ENCODE data around the gene XRN2.

Gene XRN2

DNA sequence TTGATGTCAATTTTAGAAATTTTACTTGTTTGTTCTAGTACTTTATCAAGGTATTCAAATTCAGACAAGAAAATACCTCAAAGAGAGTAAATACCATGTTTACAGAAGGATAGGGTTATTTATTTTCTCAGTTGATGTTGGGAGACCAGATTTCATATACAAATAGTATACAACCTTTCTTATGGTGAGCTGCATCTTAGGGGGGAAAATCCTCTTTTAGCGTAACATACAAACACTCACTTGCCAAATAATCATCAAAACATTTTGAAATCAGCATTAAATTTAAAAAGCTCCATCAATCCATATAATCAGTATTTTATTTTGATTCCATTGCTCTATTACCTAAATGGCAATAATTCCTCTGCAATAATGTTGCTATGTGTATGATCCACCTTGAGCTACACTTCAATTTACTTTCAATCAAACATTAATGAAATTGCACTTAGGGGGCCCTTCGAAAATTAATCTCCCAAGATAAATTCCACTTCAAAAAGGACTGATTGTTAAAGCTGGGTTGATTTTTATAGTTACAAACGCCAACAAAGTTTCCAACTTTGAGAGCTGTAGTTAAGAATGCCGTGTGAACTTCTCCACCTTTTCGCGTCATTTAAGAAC lies 92.0 kb downstream of the XRN2 start:
- no peak overlapping the region for H3K4me2 ChIP-seq (ENCODE audit: insufficient read depth, low read length, poor library complexity, severe bottlenecking)
- DNase-seq (ENCODE audit: low spot score): no peak
- no peak overlapping the region for H3K9ac ChIP-seq (ENCODE audit: low read depth, low read length, poor library complexity)
- no peak overlapping the region for H2BK15ac ChIP-seq (ENCODE audit: low read length)
- peaks cover 0 to 3% of the 10 kb centered on the region in 2 donors for H3K9me3 ChIP-seq (replicated peaks in 1 of 2; ENCODE audit: control insufficient read depth in 2 of 2, insufficient read depth in 1 of 2, low read depth in 1 of 2, low read length in 2 of 2)
- H3K4ac ChIP-seq (ENCODE audit: low read length): no peak overlapping the region
- no peak overlapping the region for H2BK12ac ChIP-seq (ENCODE audit: low read length)
- peaks cover 0 to 8% of the 10 kb centered on the region in 2 donors for H3K36me3 ChIP-seq (replicated peaks in 1 of 2; ENCODE audit: control insufficient read depth in 2 of 2, insufficient read depth in 2 of 2, low read length in 2 of 2)
- H3K27ac ChIP-seq (replicated peaks; ENCODE audit: low read length): no peak overlapping the region
- peak overlapping the region; percentile 93 for H2AFZ ChIP-seq (ENCODE audit: low read length)
- no CpG with 5 or more reads among the region's 6 CpGs for WGBS, 2 donors (ENCODE audit: extremely low coverage in 2 of 2, insufficient read length in 2 of 2, insufficient replicate concordance in 1 of 2)
- no peak overlapping the region for H3K4me3 ChIP-seq (ENCODE audit: low read length in 2 of 2)
- no peak overlapping the region for H4K91ac ChIP-seq (ENCODE audit: low read depth, low read length, poor library complexity)
- H4K8ac ChIP-seq (ENCODE audit: low read depth, low read length): no peak overlapping the region
- peak overlapping the region; percentile 25 for H3K23ac ChIP-seq (ENCODE audit: low read depth, low read length, poor library complexity)
- H3K18ac ChIP-seq (ENCODE audit: low read length): no peak overlapping the region
- H2BK5ac ChIP-seq (ENCODE audit: low read length): no peak overlapping the region
- no peaks in the 10 kb centered on the region for H3K79me1 ChIP-seq (ENCODE audit: low read depth, low read length)
- H2BK120ac ChIP-seq (ENCODE audit: low read depth, low read length): no peak overlapping the region
- H3K14ac ChIP-seq (ENCODE audit: low read length): no peak overlapping the region
- H2AK5ac ChIP-seq (ENCODE audit: low read depth, low read length): no peak overlapping the region
- H3K4me1 ChIP-seq (ENCODE audit: control insufficient read depth in 2 of 2, insufficient read depth in 1 of 2, low read depth in 1 of 2, low read length in 2 of 2): peaks cover 0 to 4% of the 10 kb centered on the region in 2 donors
- peaks cover 26 to 98% (median 65%) of the 10 kb centered on the region in 3 experiments for H3K27me3 ChIP-seq (ENCODE audit: control insufficient read depth in 3 of 3, insufficient read depth in 3 of 3, low read depth in 1 of 3, low read length in 3 of 3)

DNA sequence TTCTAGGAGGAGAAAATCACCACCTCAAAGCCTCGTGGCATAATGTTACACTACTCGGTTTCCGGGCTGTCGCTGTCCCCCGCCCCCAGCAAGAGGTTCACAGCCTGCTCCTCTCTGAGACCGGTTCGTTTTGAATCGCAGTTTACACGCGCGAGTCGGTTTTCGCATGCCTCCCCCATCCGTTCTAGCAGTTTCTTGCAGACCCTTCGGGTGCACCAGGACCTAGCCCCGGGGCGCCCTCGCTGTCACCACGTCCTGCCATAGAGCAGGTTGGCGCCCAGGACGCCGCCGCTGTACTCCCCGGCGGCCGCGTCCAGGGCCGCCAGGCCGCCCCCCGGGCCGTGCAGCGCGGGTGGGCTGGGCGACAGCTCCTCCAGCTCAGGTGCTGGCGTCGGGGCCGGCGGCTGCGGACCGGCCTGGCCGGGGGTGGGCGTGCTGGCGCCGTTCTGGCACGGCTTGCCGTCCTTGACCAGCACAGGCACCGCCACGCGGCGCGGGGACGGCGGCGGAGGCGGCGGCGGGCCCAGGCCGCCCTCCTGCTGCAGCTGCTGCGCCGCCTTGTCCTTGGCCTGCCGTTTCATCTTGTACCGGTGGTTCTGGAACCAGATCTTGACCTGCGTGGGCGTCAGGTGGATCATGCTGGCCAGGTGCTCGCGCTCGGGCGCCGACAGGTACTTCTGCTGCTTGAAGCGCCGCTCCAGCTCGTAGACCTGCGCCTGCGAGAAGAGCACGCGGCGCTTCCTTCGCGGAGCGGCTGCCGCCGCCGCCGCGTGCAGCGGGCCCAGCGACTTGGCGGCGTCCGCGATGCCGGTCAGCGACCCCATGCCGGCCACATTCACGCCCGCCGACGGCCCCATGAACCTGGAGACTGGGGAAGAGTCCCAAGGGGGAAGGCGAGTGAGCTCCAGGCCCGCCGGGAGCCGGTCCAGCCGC lies 92.8 kb downstream of the XRN2 start:
- H3K18ac ChIP-seq (ENCODE audit: low read length): peak overlapping the region; percentile 74
- H3K4ac ChIP-seq (ENCODE audit: low read length): no peak overlapping the region

DNA sequence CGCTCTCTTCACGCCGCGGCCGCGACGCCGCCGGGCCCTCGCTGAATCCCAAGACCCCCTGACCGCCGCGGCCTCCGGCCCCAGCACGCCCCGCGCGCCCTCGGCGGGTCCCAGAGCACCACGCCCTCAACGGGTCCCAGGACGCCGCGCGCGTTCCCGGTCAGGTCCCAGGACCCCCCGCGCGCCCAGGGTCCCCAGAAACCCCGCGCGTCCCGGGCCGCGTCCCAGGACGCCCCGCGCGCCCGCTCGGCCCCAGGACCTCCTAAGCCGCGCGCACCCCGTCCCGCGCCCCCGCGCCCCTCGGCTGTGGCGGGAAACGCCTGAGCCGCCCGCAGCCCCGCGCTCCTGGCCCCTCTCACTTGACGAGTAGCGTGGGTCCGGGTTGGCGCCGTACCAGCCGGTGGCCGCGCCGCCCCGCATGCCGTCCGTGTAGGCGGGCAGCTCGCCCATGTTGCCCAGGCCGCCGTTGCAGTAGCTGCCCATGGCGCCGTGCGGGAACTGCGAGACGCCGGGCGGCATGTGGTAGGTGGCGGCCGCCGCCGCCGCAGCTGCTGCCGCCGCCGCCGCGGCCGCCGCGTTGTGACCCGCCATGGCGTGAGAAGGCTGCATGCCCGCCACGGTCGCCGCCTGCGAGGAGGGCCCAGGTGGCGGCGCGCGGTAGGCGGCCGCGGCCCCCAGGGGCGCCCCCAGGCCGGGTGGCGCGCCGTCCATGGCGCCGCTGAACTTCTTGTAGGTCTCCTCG lies 93.6 kb downstream of the XRN2 start:
- Histone ChIP-seq H3K9me3 (replicated peaks in 1 of 2; ENCODE audit: control insufficient read depth in 2 of 2, insufficient read depth in 1 of 2, low read depth in 1 of 2, low read length in 2 of 2) (no peaks in the 10 kb centered on the region), H3K36me3 (replicated peaks in 1 of 2; ENCODE audit: control insufficient read depth in 2 of 2, insufficient read depth in 2 of 2, low read length in 2 of 2) (no peaks in the 10 kb centered on the region), H4K91ac (ENCODE audit: low read depth, low read length, poor library complexity) (no peak overlapping the region), H3K4me2 (ENCODE audit: insufficient read depth, low read length, poor library complexity, severe bottlenecking) (peak overlapping the region; percentile 62), H3K9ac (ENCODE audit: low read depth, low read length, poor library complexity) (no peak overlapping the region), H2AFZ (ENCODE audit: low read length) (peak overlapping the region; percentile 93), H3K27ac (replicated peaks; ENCODE audit: low read length) (no peak overlapping the region), H3K18ac (ENCODE audit: low read length) (peak overlapping the region; percentile 74), H3K4ac (ENCODE audit: low read length) (no peak overlapping the region), H4K8ac (ENCODE audit: low read depth, low read length) (no peak overlapping the region), H3K4me1 (ENCODE audit: control insufficient read depth in 2 of 2, insufficient read depth in 1 of 2, low read depth in 1 of 2, low read length in 2 of 2) (peaks cover 0 to under 1% of the 10 kb centered on the region in 2 donors), H2AK5ac (ENCODE audit: low read depth, low read length) (no peak overlapping the region), H2BK5ac (ENCODE audit: low read length) (peak overlapping the region; percentile 66), H3K4me3 (ENCODE audit: low read length in 2 of 2) (peak overlapping the region in 1 of 2 donors; percentile 16), H3K27me3 (ENCODE audit: control insufficient read depth in 3 of 3, insufficient read depth in 3 of 3, low read depth in 1 of 3, low read length in 3 of 3) (peaks cover 26 to 100% (median 56%) of the 10 kb centered on the region in 3 experiments), H3K14ac (ENCODE audit: low read length) (peak overlapping the region; percentile 56), H3K79me1 (ENCODE audit: low read depth, low read length) (no peaks in the 10 kb centered on the region), H2BK120ac (ENCODE audit: low read depth, low read length) (no peak overlapping the region), H3K23ac (ENCODE audit: low read depth, low read length, poor library complexity) (peak overlapping the region; percentile 31), H2BK15ac (ENCODE audit: low read length) (no peak overlapping the region), H2BK12ac (ENCODE audit: low read length) (peak overlapping the region; percentile 84)
- DNase-seq (ENCODE audit: low spot score): no peak
- no CpG with 5 or more reads among the region's 116 CpGs for WGBS, 2 donors (ENCODE audit: extremely low coverage in 2 of 2, insufficient read length in 2 of 2, insufficient replicate concordance in 1 of 2)

More for the DNA sequence above, 92.8 kb downstream of the XRN2 start:
- Histone ChIP-seq H4K8ac (ENCODE audit: low read depth, low read length) (no peak overlapping the region), H2BK120ac (ENCODE audit: low read depth, low read length) (no peak overlapping the region), H2BK5ac (ENCODE audit: low read length) (peak overlapping the region; percentile 66), H2AFZ (ENCODE audit: low read length) (peak overlapping the region; percentile 93), H3K79me1 (ENCODE audit: low read depth, low read length) (no peaks in the 10 kb centered on the region), H3K4me2 (ENCODE audit: insufficient read depth, low read length, poor library complexity, severe bottlenecking) (peak overlapping the region; percentile 62), H3K4me3 (ENCODE audit: low read length in 2 of 2) (peak overlapping the region in 1 of 2 donors; percentile 14), H3K27ac (replicated peaks; ENCODE audit: low read length) (no peak overlapping the region), H3K9ac (ENCODE audit: low read depth, low read length, poor library complexity) (no peak overlapping the region), H3K27me3 (ENCODE audit: control insufficient read depth in 3 of 3, insufficient read depth in 3 of 3, low read depth in 1 of 3, low read length in 3 of 3) (peaks cover 26 to 98% (median 65%) of the 10 kb centered on the region in 3 experiments), H2BK12ac (ENCODE audit: low read length) (no peak overlapping the region), H3K23ac (ENCODE audit: low read depth, low read length, poor library complexity) (peak overlapping the region; percentile 25), H2BK15ac (ENCODE audit: low read length) (no peak overlapping the region), H3K36me3 (replicated peaks in 1 of 2; ENCODE audit: control insufficient read depth in 2 of 2, insufficient read depth in 2 of 2, low read length in 2 of 2) (peaks cover 0 to under 1% of the 10 kb centered on the region in 2 donors), H3K4me1 (ENCODE audit: control insufficient read depth in 2 of 2, insufficient read depth in 1 of 2, low read depth in 1 of 2, low read length in 2 of 2) (peaks cover 0 to 4% of the 10 kb centered on the region in 2 donors), H3K14ac (ENCODE audit: low read length) (peak overlapping the region; percentile 17), H3K9me3 (replicated peaks in 1 of 2; ENCODE audit: control insufficient read depth in 2 of 2, insufficient read depth in 1 of 2, low read depth in 1 of 2, low read length in 2 of 2) (no peaks in the 10 kb centered on the region), H2AK5ac (ENCODE audit: low read depth, low read length) (no peak overlapping the region), H4K91ac (ENCODE audit: low read depth, low read length, poor library complexity) (no peak overlapping the region)
- no CpG with 5 or more reads among the region's 103 CpGs for WGBS, 2 donors (ENCODE audit: extremely low coverage in 2 of 2, insufficient read length in 2 of 2, insufficient replicate concordance in 1 of 2)
- no peak for DNase-seq (ENCODE audit: low spot score)
